PFSK-1 (cell line): ENCODE results near the gene PHACTR1.

Experiments
- POLR2AphosphoS5 ChIP-seq: IDR thresholded peaks from 2 replicates; pipeline ENCODE4 v1.6.1; 2012; ENCODE audit warnings: low read depth, mild to moderate bottlenecking, control low read depth, low read length, moderate library complexity
- TAF1 ChIP-seq: IDR thresholded peaks from 2 replicates; pipeline ENCODE4 v1.6.1; 2012; ENCODE audit warnings: low read length, control low read depth, borderline replicate concordance; ENCODE audit not compliant: insufficient read depth
- TF ChIP-seq, protein P1 (sequence below), 2 experiments: IDR thresholded peaks; 2 replicates each; pipeline versions ENCODE4 v1.6.1 to v1.8.0; 2011 to 2012; ENCODE audit warnings: low read depth in 2 of 2, low read length in 2 of 2, control low read depth in 1 of 2, inconsistent platforms in 1 of 2, mild to moderate bottlenecking in 1 of 2, moderate library complexity in 1 of 2; ENCODE audit not compliant: insufficient read depth in 1 of 2

DNA sequence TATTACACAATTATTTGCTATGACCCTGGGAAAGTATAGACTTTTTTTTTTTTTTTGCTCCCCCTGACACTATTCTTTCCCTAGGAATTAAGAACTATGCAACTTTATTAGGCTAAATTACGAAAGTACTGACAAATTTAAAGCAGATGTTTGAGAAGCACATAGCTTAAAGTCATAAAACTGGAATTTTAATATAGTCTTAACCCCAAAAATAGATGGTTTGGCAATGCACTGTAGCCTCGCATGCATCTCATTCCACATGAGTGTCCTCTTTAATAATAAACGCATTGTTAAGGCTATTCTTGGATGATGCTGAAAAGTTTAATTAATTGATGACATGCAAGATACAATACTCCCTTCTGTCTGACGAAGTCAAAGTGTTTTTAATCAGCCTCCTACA is 562.4 kb downstream of the PHACTR1 start:
- TF ChIP-seq, protein P1, sequence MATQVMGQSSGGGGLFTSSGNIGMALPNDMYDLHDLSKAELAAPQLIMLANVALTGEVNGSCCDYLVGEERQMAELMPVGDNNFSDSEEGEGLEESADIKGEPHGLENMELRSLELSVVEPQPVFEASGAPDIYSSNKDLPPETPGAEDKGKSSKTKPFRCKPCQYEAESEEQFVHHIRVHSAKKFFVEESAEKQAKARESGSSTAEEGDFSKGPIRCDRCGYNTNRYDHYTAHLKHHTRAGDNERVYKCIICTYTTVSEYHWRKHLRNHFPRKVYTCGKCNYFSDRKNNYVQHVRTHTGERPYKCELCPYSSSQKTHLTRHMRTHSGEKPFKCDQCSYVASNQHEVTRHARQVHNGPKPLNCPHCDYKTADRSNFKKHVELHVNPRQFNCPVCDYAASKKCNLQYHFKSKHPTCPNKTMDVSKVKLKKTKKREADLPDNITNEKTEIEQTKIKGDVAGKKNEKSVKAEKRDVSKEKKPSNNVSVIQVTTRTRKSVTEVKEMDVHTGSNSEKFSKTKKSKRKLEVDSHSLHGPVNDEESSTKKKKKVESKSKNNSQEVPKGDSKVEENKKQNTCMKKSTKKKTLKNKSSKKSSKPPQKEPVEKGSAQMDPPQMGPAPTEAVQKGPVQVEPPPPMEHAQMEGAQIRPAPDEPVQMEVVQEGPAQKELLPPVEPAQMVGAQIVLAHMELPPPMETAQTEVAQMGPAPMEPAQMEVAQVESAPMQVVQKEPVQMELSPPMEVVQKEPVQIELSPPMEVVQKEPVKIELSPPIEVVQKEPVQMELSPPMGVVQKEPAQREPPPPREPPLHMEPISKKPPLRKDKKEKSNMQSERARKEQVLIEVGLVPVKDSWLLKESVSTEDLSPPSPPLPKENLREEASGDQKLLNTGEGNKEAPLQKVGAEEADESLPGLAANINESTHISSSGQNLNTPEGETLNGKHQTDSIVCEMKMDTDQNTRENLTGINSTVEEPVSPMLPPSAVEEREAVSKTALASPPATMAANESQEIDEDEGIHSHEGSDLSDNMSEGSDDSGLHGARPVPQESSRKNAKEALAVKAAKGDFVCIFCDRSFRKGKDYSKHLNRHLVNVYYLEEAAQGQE (IDR thresholded peaks at IDR 0.05; ENCODE audit: insufficient read depth in 1 of 2, low read depth in 2 of 2, low read length in 2 of 2), result no peak
- TF ChIP-seq POLR2AphosphoS5, result no peak
- no peak for TF ChIP-seq TAF1
